ENCODE results near the gene EHD4. TPM values are rescaled to one million over a fixed set of nuclear protein-coding genes. Genes with fewer than 3 reads are reported as not detected.

Gene EHD4
- total and polyA plus RNA-seq, 9 of the 15 experiments (the other 6 are each of a cell fraction or from before 2014, with no cell fraction given), result 0.89 to 10.3 (median 6.4) TPM

- BruUV-seq (replicated peaks), result no TSS peak
- no peak for FAIRE-seq
- TF ChIP-seq MITF (IDR thresholded peaks at IDR 0.05) (no peak), ZBTB40 (IDR thresholded peaks at IDR 0.05) (no peak), ZBTB40 (CRISPR knock-in tag; IDR thresholded peaks at IDR 0.05) (0 out of 2 replicates have a peak, but pooled peaks have one; percentile 25)
- 0 out of 4 replicates have a peak overlapping the region, but pooled peaks of 1 of the 2 experiments have one; percentile 70 for H3K9ac ChIP-seq (ENCODE audit: insufficient read depth in 1 of 2, low read depth in 2 of 2, low read length in 2 of 2)
- H3K27me3 ChIP-seq (ENCODE audit: control insufficient read depth in 2 of 2, insufficient read depth in 2 of 2, low read length in 2 of 2), result peaks cover 30 to 80% of the 10 kb centered on the region in 2 experiments; a peak in 4 of 5 replicates
- POLR2A ChIA-PET, result interaction anchor here (0.6 to 1.0 kb wide), 2 partner anchors 10 to 925 kb away, joined by 3 read pairs; no protein-coding TSS in a partner anchor
- H3K4me1 ChIP-seq (replicated peaks in 1 of 2; ENCODE audit: control insufficient read depth in 2 of 2, insufficient read depth in 2 of 2, low read length in 2 of 2), result peaks cover 2 to 41% of the 10 kb centered on the region in 2 experiments; a peak in 3 of 5 replicates
- CTCF ChIA-PET (ENCODE audit: low intra/inter-chr PET ratio), result no interaction called here
- no peak overlapping the region for H3K4me3 ChIP-seq
- no peak overlapping the region for H3K27ac ChIP-seq (ENCODE audit: extremely low read depth, low read depth, low read length)
- in situ Hi-C loops (cut with MboI) (no loop called here), intact Hi-C loops (cut with micrococcal nuclease) (no loop called here)
- no peaks in the 10 kb centered on the region for H3K79me2 ChIP-seq (ENCODE audit: control insufficient read depth, insufficient read depth, low read length)
- H3K4me2 ChIP-seq (ENCODE audit: insufficient read depth, low read length), result no peak overlapping the region
- no peaks in the 10 kb centered on the region for H3K36me3 ChIP-seq (ENCODE audit: control insufficient read depth, insufficient read depth, low read length)
- no peak; the same call in 2 of the 3 replicates for ATAC-seq
- 11% methylated on average over 10 of the region's 10 CpGs for WGBS (ENCODE audit: insufficient coverage, low coverage, missing lambda C conversion rate)
- H4K20me1 ChIP-seq (replicated peaks; ENCODE audit: control insufficient read depth, insufficient read depth, low read length), result peaks cover 9% of the 10 kb centered on the region; the same call in 1 of the 2 replicates
- no peak for DNase-seq (ENCODE audit: extremely low read depth in 1 of 4, low spot score in 3 of 4)
- H3K9me1 ChIP-seq (ENCODE audit: control insufficient read depth, insufficient read depth, low read length), result no peaks in the 10 kb centered on the region
- H3K9me3 ChIP-seq (replicated peaks; ENCODE audit: control insufficient read depth, insufficient read depth, low read depth, low read length), result no peaks in the 10 kb centered on the region
- H2AFZ ChIP-seq (ENCODE audit: low read depth, low read length), result 0 out of 2 replicates have a peak overlapping the region, but pooled peaks have one; percentile 38
These were observed 90.8 kb downstream of the EHD4 start for GRCh38 chr15:41881550-41881919.

Data from K562 (cell line).